AG08396 (cell line): ENCODE measurements around the gene AQP9.
A peak's percentile ranks its signal among the peaks of the same experiment; 100 is the strongest.
"Not testable (repeated sequence)": the region's sequence is repeated elsewhere in the genome, so short reads cannot be mapped to it uniquely, and the experiment has no call there.

Source experiments
- DNase-seq: peaks from one replicate; pipeline ENCODE4 v3.0.0; 2012; ENCODE audit warnings: low spot score, mixed read lengths

The AQP9 gene

GRCh38 chr15:58179741-58180381 is 41.7 kb downstream of the AQP9 start:
- DNase-seq = no peak

- peak; percentile 75 for DNase-seq
These were observed 44.4 kb downstream of the AQP9 start for GRCh38 chr15:58182460-58183163.

- DNase-seq = no peak
These were observed 47.3 kb downstream of the AQP9 start for GRCh38 chr15:58185439-58185838.

GRCh38 chr15:58189148-58189811 is 51.1 kb downstream of the AQP9 start:
- DNase-seq = no peak

- no peak for DNase-seq
These were observed 52.2 kb downstream of the AQP9 start for GRCh38 chr15:58190419-58190818.

- DNase-seq = not testable (repeated sequence)
These were observed 55.5 kb downstream of the AQP9 start for GRCh38 chr15:58193636-58194035.

- DNase-seq = no peak
These were observed 62.6 kb downstream of the AQP9 start for GRCh38 chr15:58200739-58201138.

GRCh38 chr15:58201516-58201915 is 63.3 kb downstream of the AQP9 start:
- no peak for DNase-seq

GRCh38 chr15:58203537-58203936 is 65.4 kb downstream of the AQP9 start:
- DNase-seq = peak; percentile 82

GRCh38 chr15:58206151-58206550 is 68.0 kb downstream of the AQP9 start:
- DNase-seq = no peak

GRCh38 chr15:58208217-58208616 is 70.0 kb downstream of the AQP9 start:
- DNase-seq = not testable (repeated sequence)

- DNase-seq = not testable (repeated sequence)
These were observed 70.9 kb downstream of the AQP9 start for GRCh38 chr15:58209007-58209481.

GRCh38 chr15:58210031-58210430 is 71.8 kb downstream of the AQP9 start:
- not testable (repeated sequence) for DNase-seq

- peak; percentile 32 for DNase-seq
These were observed 74.8 kb downstream of the AQP9 start for GRCh38 chr15:58212909-58213526.

- no peak for DNase-seq
These were observed 75.6 kb downstream of the AQP9 start for GRCh38 chr15:58213587-58214338.

- DNase-seq = no peak
These were observed 76.6 kb downstream of the AQP9 start for GRCh38 chr15:58214591-58215340.

- no peak for DNase-seq
These were observed 79.3 kb downstream of the AQP9 start for GRCh38 chr15:58217460-58217859.

- peak; percentile 60 for DNase-seq
These were observed 83.5 kb downstream of the AQP9 start for GRCh38 chr15:58221591-58222241.

- DNase-seq = no peak
These were observed 84.5 kb downstream of the AQP9 start for GRCh38 chr15:58222679-58223078.

- DNase-seq = no peak
These were observed 85.3 kb downstream of the AQP9 start for GRCh38 chr15:58223432-58223831.

- DNase-seq = no peak
These were observed 85.9 kb downstream of the AQP9 start for GRCh38 chr15:58224068-58224467.
